ENCODE measurements around the gene GPC5.
"Not testable (repeated sequence)": the region's sequence is repeated elsewhere in the genome, so short reads cannot be mapped to it uniquely, and the experiment has no call there.

GPC5 gene

GRCh38 chr13:92721620-92722019 lies 1323.2 kb downstream of the GPC5 start:
- no peak overlapping the region for H3K4me3 Mint-ChIP-seq
- peaks cover 3 to 14% of the 10 kb centered on the region in 2 donors for H3K9me3 Mint-ChIP-seq
- no peaks in the 10 kb centered on the region for H3K4me1 Mint-ChIP-seq
- no peaks in the 10 kb centered on the region for H3K27me3 Mint-ChIP-seq
- H3K36me3 Mint-ChIP-seq = no peaks in the 10 kb centered on the region
- ATAC-seq (replicated peaks) (no peak), DNase-seq (no peak)
- H3K27ac Mint-ChIP-seq = no peak overlapping the region

GRCh38 chr13:92727118-92727517 lies 1328.7 kb downstream of the GPC5 start:
- Mint-ChIP-seq H3K9me3 (peaks cover 7 to 17% of the 10 kb centered on the region in 2 donors), H3K4me1 (no peaks in the 10 kb centered on the region), H3K27ac (no peak overlapping the region), H3K27me3 (no peaks in the 10 kb centered on the region), H3K4me3 (no peak overlapping the region), H3K36me3 (no peaks in the 10 kb centered on the region)
- ATAC-seq (replicated peaks) (no peak), DNase-seq (no peak)

- ATAC-seq (replicated peaks) = no peak
- H3K27me3 Mint-ChIP-seq = no peaks in the 10 kb centered on the region
Measured at GRCh38 chr13:92734068-92734467, 1335.6 kb downstream of the GPC5 start.

GRCh38 chr13:92734545-92734944 lies 1336.1 kb downstream of the GPC5 start:
- no peak overlapping the region for H3K4me3 Mint-ChIP-seq
- no peak overlapping the region for H3K27ac Mint-ChIP-seq
- H3K27me3 Mint-ChIP-seq = no peaks in the 10 kb centered on the region
- no peak for ATAC-seq (replicated peaks)
- H3K9me3 Mint-ChIP-seq = peaks cover 3 to 7% of the 10 kb centered on the region in 2 donors
- no peaks in the 10 kb centered on the region for H3K36me3 Mint-ChIP-seq
- no peaks in the 10 kb centered on the region for H3K4me1 Mint-ChIP-seq
- DNase-seq = no peak

More at GRCh38 chr13:92734068-92734467, 1335.6 kb downstream of the GPC5 start:
- no peak for DNase-seq
- Mint-ChIP-seq H3K4me1 (no peaks in the 10 kb centered on the region), H3K27ac (no peak overlapping the region), H3K4me3 (no peak overlapping the region), H3K36me3 (no peaks in the 10 kb centered on the region), H3K9me3 (peaks cover 3 to 7% of the 10 kb centered on the region in 2 donors)

GRCh38 chr13:92735909-92736308 lies 1337.5 kb downstream of the GPC5 start:
- Mint-ChIP-seq H3K36me3 (no peaks in the 10 kb centered on the region), H3K9me3 (peaks cover 1 to 7% of the 10 kb centered on the region in 2 donors), H3K27me3 (no peaks in the 10 kb centered on the region), H3K4me1 (no peaks in the 10 kb centered on the region), H3K27ac (no peak overlapping the region), H3K4me3 (no peak overlapping the region)
- no peak for DNase-seq
- no peak for ATAC-seq (replicated peaks)

GRCh38 chr13:92739306-92739818 lies 1340.9 kb downstream of the GPC5 start:
- no peak for ATAC-seq (replicated peaks)
- H3K4me3 Mint-ChIP-seq = no peak overlapping the region
- no peak for DNase-seq
- no peak overlapping the region for H3K27ac Mint-ChIP-seq
- H3K27me3 Mint-ChIP-seq = no peaks in the 10 kb centered on the region
- H3K36me3 Mint-ChIP-seq = no peaks in the 10 kb centered on the region
- H3K9me3 Mint-ChIP-seq = peaks cover 4 to 8% of the 10 kb centered on the region in 2 donors
- H3K4me1 Mint-ChIP-seq = no peaks in the 10 kb centered on the region

- Mint-ChIP-seq H3K4me3 (no peak overlapping the region), H3K9me3 (peaks cover 4 to 10% of the 10 kb centered on the region in 2 donors), H3K27ac (no peak overlapping the region), H3K27me3 (no peaks in the 10 kb centered on the region), H3K4me1 (no peaks in the 10 kb centered on the region), H3K36me3 (no peaks in the 10 kb centered on the region)
- DNase-seq (no peak), ATAC-seq (replicated peaks) (no peak)
Measured at GRCh38 chr13:92743992-92744391, 1345.6 kb downstream of the GPC5 start.

GRCh38 chr13:92745258-92745657 lies 1346.8 kb downstream of the GPC5 start:
- ATAC-seq (replicated peaks) (no peak), DNase-seq (no peak)
- Mint-ChIP-seq H3K9me3 (peaks cover 5 to 10% of the 10 kb centered on the region in 2 donors), H3K27me3 (no peaks in the 10 kb centered on the region), H3K27ac (no peak overlapping the region), H3K4me3 (no peak overlapping the region), H3K36me3 (no peaks in the 10 kb centered on the region), H3K4me1 (no peaks in the 10 kb centered on the region)

- not testable (repeated sequence) for H3K4me1 Mint-ChIP-seq; H3K27me3 Mint-ChIP-seq; H3K27ac Mint-ChIP-seq; H3K9me3 Mint-ChIP-seq; DNase-seq; ATAC-seq (replicated peaks); H3K4me3 Mint-ChIP-seq; H3K36me3 Mint-ChIP-seq
Measured at GRCh38 chr13:92752705-92753104, 1354.3 kb downstream of the GPC5 start.

- Mint-ChIP-seq H3K9me3 (peaks cover 5 to 14% of the 10 kb centered on the region in 2 donors), H3K27me3 (no peaks in the 10 kb centered on the region), H3K36me3 (no peaks in the 10 kb centered on the region), H3K27ac (no peak overlapping the region), H3K4me3 (no peak overlapping the region), H3K4me1 (no peaks in the 10 kb centered on the region)
- DNase-seq (no peak), ATAC-seq (replicated peaks) (no peak)
Measured at GRCh38 chr13:92761710-92762109, 1363.3 kb downstream of the GPC5 start.

- DNase-seq = no peak
- Mint-ChIP-seq H3K27me3 (no peaks in the 10 kb centered on the region), H3K4me3 (no peak overlapping the region), H3K9me3 (peaks cover 10 to 13% of the 10 kb centered on the region in 2 donors), H3K36me3 (no peaks in the 10 kb centered on the region), H3K27ac (no peak overlapping the region), H3K4me1 (no peaks in the 10 kb centered on the region)
- no peak for ATAC-seq (replicated peaks)
Measured at GRCh38 chr13:92767468-92767867, 1369.0 kb downstream of the GPC5 start.

- H3K4me1 Mint-ChIP-seq = no peaks in the 10 kb centered on the region
- no peak for ATAC-seq (replicated peaks)
- DNase-seq = no peak
- no peaks in the 10 kb centered on the region for H3K36me3 Mint-ChIP-seq
- no peak overlapping the region for H3K4me3 Mint-ChIP-seq
- H3K27ac Mint-ChIP-seq = no peak overlapping the region
- no peaks in the 10 kb centered on the region for H3K27me3 Mint-ChIP-seq
- peaks cover 8 to 9% of the 10 kb centered on the region in 2 donors for H3K9me3 Mint-ChIP-seq
Measured at GRCh38 chr13:92768602-92769001, 1370.2 kb downstream of the GPC5 start.

GRCh38 chr13:92769046-92769445 lies 1370.6 kb downstream of the GPC5 start:
- DNase-seq (no peak), ATAC-seq (replicated peaks) (no peak)
- H3K4me3 Mint-ChIP-seq = no peak overlapping the region
- peaks cover 8 to 10% of the 10 kb centered on the region in 2 donors for H3K9me3 Mint-ChIP-seq
- no peak overlapping the region for H3K27ac Mint-ChIP-seq
- no peaks in the 10 kb centered on the region for H3K27me3 Mint-ChIP-seq
- H3K4me1 Mint-ChIP-seq = no peaks in the 10 kb centered on the region
- no peaks in the 10 kb centered on the region for H3K36me3 Mint-ChIP-seq

GRCh38 chr13:92775658-92776057 lies 1377.2 kb downstream of the GPC5 start:
- no peaks in the 10 kb centered on the region for H3K36me3 Mint-ChIP-seq
- ATAC-seq (replicated peaks) = no peak
- no peak overlapping the region for H3K4me3 Mint-ChIP-seq
- H3K27ac Mint-ChIP-seq = no peak overlapping the region
- DNase-seq = no peak
- H3K27me3 Mint-ChIP-seq = no peaks in the 10 kb centered on the region
- no peaks in the 10 kb centered on the region for H3K4me1 Mint-ChIP-seq
- H3K9me3 Mint-ChIP-seq = peaks cover 11 to 16% of the 10 kb centered on the region in 2 donors

- Mint-ChIP-seq H3K36me3 (no peaks in the 10 kb centered on the region), H3K4me3 (no peak overlapping the region), H3K9me3 (peaks cover 0 to 4% of the 10 kb centered on the region in 2 donors), H3K27me3 (no peaks in the 10 kb centered on the region), H3K4me1 (no peaks in the 10 kb centered on the region), H3K27ac (no peak overlapping the region)
- no peak for ATAC-seq (replicated peaks)
- no peak for DNase-seq
Measured at GRCh38 chr13:92781965-92782690, 1383.7 kb downstream of the GPC5 start.
